ENCODE results near the gene EMX2. TPM values are rescaled to one million over a fixed set of nuclear protein-coding genes. Genes with fewer than 3 reads are reported as not detected.
A peak's percentile ranks its signal among the peaks of the same experiment; 100 is the strongest.

EMX2 gene
- total RNA-seq, 1 donor from 2014 or later: 22.7 TPM

GRCh38 chr10:117535298-117536071 lies 7.1 kb upstream of the EMX2 start:
- Histone ChIP-seq H3F3A (ENCODE audit: low read depth) (peaks cover 28% of the 10 kb centered on the region), H3K9ac (no peak overlapping the region), H3K4me1 (peaks cover 61% of the 10 kb centered on the region), H3K4me3 (peak overlapping the region; percentile 46), H4K20me1 (ENCODE audit: low read depth) (peaks cover 95% of the 10 kb centered on the region), H3K4me2 (peak overlapping the region; percentile 79), H3K27me3 (peaks cover 100% of the 10 kb centered on the region), H3K36me3 (no peaks in the 10 kb centered on the region), H3K79me2 (ENCODE audit: low read depth) (peaks cover 28% of the 10 kb centered on the region), H3K27ac (no peak overlapping the region), H2AFZ (replicated peaks) (no peak overlapping the region), H3K9me3 (ENCODE audit: low read depth) (no peaks in the 10 kb centered on the region)
- peak; percentile 79 for TF ChIP-seq EZH2 (IDR thresholded peaks at IDR 0.05)
- TF ChIP-seq CTCF (IDR thresholded peaks at IDR 0.05): no peak
- TF ChIP-seq EZH2phosphoT487 (IDR thresholded peaks at IDR 0.05): peak; percentile 38
- Mint-ChIP-seq H3K27ac (no peak overlapping the region), H3K27me3 (ENCODE audit: insufficient read depth, low read depth) (peaks cover 72% of the 10 kb centered on the region), H3K36me3 (no peaks in the 10 kb centered on the region), H3K9me3 (no peaks in the 10 kb centered on the region), H3K4me1 (peaks cover 38% of the 10 kb centered on the region), H3K4me3 (peak overlapping the region; percentile 77)
- peak; percentile 72 for DNase-seq (ENCODE audit: low spot score)

GRCh38 chr10:117536072-117536865 lies 6.3 kb upstream of the EMX2 start:
- Mint-ChIP-seq H3K27ac (no peak overlapping the region), H3K4me3 (peak overlapping the region; percentile 77), H3K36me3 (no peaks in the 10 kb centered on the region), H3K4me1 (peaks cover 45% of the 10 kb centered on the region), H3K9me3 (no peaks in the 10 kb centered on the region), H3K27me3 (ENCODE audit: insufficient read depth, low read depth) (peaks cover 75% of the 10 kb centered on the region)
- H3K9me3 ChIP-seq (ENCODE audit: low read depth): no peaks in the 10 kb centered on the region
- H3K9ac ChIP-seq: no peak overlapping the region
- H3K4me3 ChIP-seq: peak overlapping the region; percentile 51
- H2AFZ ChIP-seq (replicated peaks): no peak overlapping the region
- H4K20me1 ChIP-seq (ENCODE audit: low read depth): peaks cover 95% of the 10 kb centered on the region
- no peak overlapping the region for H3K27ac ChIP-seq
- peaks cover 66% of the 10 kb centered on the region for H3K4me1 ChIP-seq
- peaks cover 35% of the 10 kb centered on the region for H3K79me2 ChIP-seq (ENCODE audit: low read depth)
- peak; percentile 89 for TF ChIP-seq EZH2 (IDR thresholded peaks at IDR 0.05)
- peak; percentile 86 for TF ChIP-seq EZH2phosphoT487 (IDR thresholded peaks at IDR 0.05)
- TF ChIP-seq CTCF (IDR thresholded peaks at IDR 0.05): no peak
- no peaks in the 10 kb centered on the region for H3K36me3 ChIP-seq
- peak; percentile 57 for DNase-seq (ENCODE audit: low spot score)
- H3K4me2 ChIP-seq: peak overlapping the region; percentile 79
- peaks cover 100% of the 10 kb centered on the region for H3K27me3 ChIP-seq
- H3F3A ChIP-seq (ENCODE audit: low read depth): peaks cover 36% of the 10 kb centered on the region

- Histone ChIP-seq H3F3A (ENCODE audit: low read depth) (peaks cover 40% of the 10 kb centered on the region), H3K79me2 (ENCODE audit: low read depth) (peaks cover 36% of the 10 kb centered on the region), H3K27me3 (peaks cover 100% of the 10 kb centered on the region), H2AFZ (replicated peaks) (peak overlapping the region; percentile 38), H3K4me3 (peak overlapping the region; percentile 51), H3K4me1 (peaks cover 66% of the 10 kb centered on the region), H3K9me3 (ENCODE audit: low read depth) (no peaks in the 10 kb centered on the region), H4K20me1 (ENCODE audit: low read depth) (peaks cover 88% of the 10 kb centered on the region), H3K4me2 (peak overlapping the region; percentile 79), H3K27ac (no peak overlapping the region), H3K36me3 (no peaks in the 10 kb centered on the region), H3K9ac (no peak overlapping the region)
- H3K27me3 Mint-ChIP-seq (ENCODE audit: insufficient read depth, low read depth): peaks cover 74% of the 10 kb centered on the region
- H3K27ac Mint-ChIP-seq: no peak overlapping the region
- H3K4me1 Mint-ChIP-seq: peaks cover 46% of the 10 kb centered on the region
- no peaks in the 10 kb centered on the region for H3K36me3 Mint-ChIP-seq
- DNase-seq (ENCODE audit: low spot score): peak; percentile 75
- peak; percentile 36 for TF ChIP-seq CTCF (IDR thresholded peaks at IDR 0.05)
- TF ChIP-seq EZH2 (IDR thresholded peaks at IDR 0.05): peak; percentile 72
- peak; percentile 80 for TF ChIP-seq EZH2phosphoT487 (IDR thresholded peaks at IDR 0.05)
- H3K9me3 Mint-ChIP-seq: no peaks in the 10 kb centered on the region
- H3K4me3 Mint-ChIP-seq: peak overlapping the region; percentile 33
Observed at GRCh38 chr10:117536866-117537435, 5.6 kb upstream of the EMX2 start.

All from neural progenitor cell (in vitro differentiated cells).